ENCODE results near the gene SPAAR. TPM values are rescaled to one million over a fixed set of nuclear protein-coding genes. Genes with fewer than 3 reads are reported as not detected.
"Not testable (repeated sequence)": the region's sequence is repeated elsewhere in the genome, so short reads cannot be mapped to it uniquely, and the experiment has no call there.

Gene SPAAR, protein sequence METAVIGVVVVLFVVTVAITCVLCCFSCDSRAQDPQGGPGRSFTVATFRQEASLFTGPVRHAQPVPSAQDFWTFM
- total RNA-seq = 1.8 and 3.5 TPM in 2 replicates

DNA sequence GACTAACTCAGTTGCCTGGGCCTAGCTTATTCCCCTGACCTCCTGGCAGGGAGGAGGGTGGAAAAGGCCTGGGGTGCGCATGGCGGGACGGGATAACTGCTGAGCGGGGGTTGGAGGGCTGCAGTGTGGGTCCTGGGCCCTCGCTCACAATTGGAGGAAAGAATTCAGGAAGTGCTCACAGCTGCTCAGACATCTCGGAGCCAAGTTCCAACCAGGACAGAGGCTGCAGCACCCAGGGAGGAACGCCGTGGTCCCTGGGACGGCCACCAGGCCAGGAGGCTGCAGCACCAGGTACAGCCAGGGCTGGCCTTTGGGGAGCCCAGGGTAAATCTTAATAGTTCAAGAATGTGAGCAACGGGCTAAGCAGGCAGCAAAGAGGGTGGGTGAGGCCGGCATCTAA, at the start of gene SPAAR:
SPAAR (plus strand) TSS at position 217 of the 400 bp plus-strand sequence. CDS start 974 bp downstream, outside the sequence.
- peak in 1 of 2 donors; percentile 64 for DNase-seq (ENCODE audit: low read depth in 2 of 2)

DNA sequence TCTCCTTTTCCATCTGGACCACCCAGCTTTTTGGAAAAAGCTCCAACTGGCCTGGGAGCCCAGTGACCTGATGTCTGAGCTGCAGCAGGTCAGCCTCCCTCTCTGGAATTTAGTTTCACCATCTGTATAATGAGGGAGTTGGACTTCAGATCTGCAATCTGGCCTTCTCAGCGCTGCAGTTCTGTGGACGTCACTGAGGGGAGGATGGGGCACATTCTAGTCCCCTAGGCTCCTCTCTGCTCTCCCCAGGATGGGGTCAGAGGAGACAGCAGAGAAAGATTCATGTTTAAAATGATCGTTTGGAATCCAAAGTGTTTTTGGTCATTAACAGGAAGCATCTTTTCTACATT, 49.3 kb upstream of the SPAAR start:
- DNase-seq (ENCODE audit: low read depth in 2 of 2) = no peak

DNA sequence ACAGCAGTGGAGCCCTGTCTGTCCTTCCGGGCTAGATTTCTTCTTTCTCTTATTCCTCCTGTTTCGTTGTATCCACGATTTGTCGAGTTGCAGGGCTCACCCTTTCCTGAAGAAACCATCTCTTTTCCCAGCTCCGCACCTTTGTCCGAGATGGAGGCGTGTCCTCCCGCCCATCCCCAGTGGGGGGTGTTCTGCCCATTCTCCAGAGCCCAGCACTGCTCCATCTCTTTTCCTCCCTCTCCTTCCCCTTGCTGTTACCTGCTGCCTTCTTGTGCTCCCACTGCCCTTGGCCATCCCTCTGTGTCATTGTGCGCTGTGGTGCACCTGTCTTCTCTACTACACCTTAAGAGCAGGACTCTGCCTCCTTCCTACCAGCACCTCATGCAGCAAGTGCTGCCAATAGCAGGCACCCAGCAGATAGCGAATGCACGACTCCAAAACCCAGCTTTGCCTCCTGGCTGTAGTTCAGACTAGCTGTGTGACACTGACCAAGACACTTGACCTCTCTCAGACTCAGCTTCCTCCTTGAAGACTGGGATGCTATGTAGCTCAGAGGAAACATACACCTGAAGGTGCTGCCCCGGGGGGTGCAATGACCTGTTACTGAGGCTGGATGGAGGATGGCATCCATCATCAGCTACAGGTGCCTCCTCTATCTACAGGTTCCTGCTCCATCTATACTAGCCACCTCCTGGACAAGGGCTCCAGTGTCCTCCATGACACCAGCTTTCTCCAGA, 48.0 kb upstream of the SPAAR start:
- no peak for DNase-seq (ENCODE audit: low read depth in 2 of 2)

DNA sequence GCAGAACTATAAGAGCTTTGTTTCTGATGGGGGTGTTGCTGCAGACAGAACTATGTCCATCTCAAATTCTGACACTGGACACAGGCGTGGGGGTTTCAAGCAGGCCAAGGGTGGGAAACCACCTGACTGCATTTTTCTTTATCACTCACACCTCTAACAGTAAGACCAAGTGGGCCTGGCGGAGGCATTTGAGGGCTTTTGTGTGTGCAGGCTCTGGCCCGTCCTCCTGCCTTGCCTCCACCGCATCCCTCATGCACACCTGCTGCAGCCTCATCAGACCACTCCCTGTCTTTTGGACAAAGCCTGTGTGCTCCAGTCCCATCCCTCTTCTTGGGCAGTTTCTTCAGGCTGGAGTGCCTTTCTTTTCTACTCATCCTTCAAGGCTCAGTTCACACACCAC, 47.0 kb upstream of the SPAAR start:
- DNase-seq (ENCODE audit: low read depth in 2 of 2) = no peak

DNA sequence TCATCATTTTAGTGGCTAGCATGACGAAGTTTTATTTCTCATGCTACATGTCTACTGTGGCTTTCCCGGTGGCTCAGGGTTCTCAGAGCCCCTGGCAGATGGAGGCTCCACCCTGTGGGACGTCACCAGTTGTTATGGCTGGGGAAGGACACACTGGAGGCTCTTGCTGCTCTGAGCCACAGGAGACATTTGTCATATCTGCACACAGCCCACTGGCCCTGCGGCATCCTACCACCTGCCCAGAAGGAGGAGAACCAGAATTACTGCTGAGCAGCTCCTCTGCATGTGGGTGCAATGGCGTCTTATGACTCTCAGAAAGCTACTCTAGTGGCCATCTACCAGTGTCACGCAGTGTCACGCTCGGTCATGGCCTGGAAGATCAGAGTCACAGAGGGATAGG, 45.7 kb upstream of the SPAAR start:
- no peak for DNase-seq (ENCODE audit: low read depth in 2 of 2)

DNA sequence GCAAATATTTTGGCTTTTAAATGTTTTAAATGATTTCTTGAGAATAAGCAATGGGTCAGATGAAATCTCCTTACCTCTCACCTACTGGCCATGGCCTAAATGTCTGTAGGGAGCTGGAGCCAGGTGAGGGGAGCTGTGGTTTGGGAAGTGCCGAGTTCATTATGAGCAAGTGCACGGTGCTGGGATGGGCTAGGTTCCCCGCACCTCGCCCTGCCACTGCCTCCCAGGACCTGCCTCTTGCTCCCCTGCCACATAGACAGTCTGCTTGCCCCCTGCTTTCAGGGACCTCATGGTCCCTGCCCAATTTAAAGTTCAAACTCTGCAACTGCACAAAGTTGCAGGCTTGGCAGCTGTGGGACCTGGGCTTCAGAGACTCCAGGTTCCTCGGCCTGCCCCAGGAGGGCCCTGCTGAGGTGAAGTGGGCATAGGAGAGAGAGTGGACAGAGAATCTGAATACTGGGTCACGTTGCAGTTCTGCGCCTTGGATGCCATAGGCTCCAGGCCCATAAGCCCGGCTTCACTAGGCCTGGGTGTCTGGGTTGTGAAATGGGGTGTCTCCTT, 44.5 kb upstream of the SPAAR start:
- DNase-seq (ENCODE audit: low read depth in 2 of 2) = no peak

DNA sequence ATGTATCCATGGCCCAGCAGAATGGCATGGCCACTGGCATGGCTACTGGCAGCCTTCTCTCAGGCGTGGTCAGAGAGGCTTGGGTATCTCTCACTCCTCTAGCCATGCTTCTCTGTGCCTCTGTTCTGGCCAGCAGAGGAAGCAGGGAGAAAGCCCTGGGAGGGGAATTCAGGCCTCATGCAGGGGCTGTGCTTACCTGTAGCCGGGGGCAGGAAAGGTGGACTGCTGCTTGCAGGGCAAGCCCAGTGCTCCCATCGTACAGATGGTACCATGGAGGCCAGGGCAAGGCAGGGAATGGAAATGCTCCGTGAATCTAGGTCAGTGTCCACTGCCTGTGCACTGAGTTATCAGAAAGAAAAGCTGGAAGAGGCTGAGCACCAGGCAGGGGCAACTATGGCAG, 41.8 kb upstream of the SPAAR start:
- DNase-seq (ENCODE audit: low read depth in 2 of 2) = no peak

DNA sequence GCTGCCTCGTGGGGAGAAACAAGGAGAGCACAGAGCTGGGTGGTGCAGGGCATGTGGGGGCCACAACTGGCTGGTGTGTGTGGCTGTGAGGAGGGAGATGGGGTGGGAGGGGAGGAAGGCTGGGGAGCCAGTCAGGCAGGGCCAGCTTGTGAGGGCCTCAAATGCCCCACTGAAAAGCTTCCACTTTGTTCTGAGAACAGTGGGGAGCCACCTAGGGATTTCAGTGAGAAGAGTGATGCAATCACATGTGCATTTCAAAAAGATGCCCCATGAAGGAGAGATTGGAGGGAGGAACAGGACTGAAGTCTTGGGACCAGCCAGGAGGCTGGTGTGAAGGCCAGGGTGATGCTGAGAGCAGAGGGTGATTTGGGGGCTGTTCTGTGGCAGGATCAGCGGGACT, 40.4 kb upstream of the SPAAR start:
- DNase-seq (ENCODE audit: low read depth in 2 of 2) = no peak

DNA sequence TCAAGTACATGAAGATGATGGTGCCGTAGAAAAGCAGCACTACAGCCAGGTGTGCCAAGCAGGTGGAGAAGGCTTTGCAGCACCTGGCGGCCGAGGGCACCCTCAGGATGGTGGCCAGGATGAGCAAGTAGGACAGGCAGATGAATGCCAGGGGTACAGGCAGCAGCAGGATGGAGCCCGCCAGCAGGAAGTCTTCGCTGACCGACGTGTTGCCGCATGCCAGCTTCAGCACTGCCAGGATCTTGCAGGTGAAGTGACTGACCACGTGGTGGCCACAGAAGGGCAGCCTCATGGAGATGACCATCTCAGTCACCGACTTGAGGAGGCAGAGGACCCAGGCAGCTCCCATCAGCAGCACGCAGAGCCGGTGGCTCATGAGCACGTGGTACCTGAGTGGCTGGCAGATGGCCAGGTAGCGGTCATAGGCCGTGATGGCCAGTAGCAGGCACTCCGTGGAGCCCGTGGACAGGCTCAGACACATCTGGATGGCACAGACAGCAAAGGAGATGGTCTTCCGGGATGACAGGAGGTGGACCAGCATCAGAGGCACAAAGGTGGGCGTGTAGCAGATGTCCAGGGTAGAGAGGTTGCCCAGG, 39.6 kb upstream of the SPAAR start:
- no peak for DNase-seq (ENCODE audit: low read depth in 2 of 2)

DNA sequence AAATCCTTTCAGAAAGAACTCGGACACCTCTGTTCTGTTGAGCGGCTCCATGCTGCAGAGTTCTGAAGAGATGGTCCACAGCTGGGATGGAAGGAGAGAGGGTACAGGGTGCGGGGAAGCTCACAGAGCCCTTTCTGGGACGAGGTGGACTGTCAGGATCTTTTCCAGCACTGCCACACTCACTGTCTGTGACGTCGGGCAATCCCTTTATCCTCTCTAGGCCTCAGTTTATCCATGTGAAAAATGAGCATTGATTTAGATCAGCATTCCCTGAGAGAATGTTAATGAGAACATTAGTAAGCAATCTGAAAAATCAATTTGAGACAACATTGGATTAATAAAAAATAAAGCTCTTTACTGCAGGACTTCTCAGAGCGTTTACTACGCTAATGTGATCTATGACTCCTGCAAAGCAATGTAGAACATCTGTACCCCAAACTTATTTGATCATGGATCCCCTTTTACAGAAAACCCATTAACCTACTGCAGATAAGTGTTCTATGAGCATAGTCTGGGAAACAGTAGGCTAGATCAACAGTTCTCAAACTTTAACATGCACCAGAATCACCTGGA, 38.9 kb upstream of the SPAAR start, which contains the start of gene OR13J1:
OR13J1 (minus strand) TSS at position 51 of the 573 bp plus-strand sequence; CDS start at position 51, 0 bp downstream.
- no peak for DNase-seq (ENCODE audit: low read depth in 2 of 2)

DNA sequence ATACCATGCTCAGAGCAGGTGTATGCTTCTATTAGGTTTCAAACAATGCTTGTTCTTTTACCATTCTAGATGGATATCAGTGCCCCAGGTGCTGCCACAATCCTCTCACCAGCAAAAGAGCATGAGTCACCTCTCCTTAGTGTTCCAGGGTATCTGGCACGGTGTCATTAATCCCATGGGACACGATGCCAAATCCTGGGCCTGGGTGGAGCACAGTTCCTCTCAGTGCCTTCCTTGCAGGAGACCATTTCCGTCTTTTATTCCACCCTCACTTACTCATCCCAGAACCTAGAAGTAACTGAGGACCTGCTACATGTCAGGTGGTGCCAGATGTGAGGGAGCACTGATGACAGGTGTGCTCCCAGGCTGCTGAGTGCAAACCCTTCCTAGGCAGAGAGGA, 37.7 kb upstream of the SPAAR start:
- DNase-seq (ENCODE audit: low read depth in 2 of 2) = no peak

DNA sequence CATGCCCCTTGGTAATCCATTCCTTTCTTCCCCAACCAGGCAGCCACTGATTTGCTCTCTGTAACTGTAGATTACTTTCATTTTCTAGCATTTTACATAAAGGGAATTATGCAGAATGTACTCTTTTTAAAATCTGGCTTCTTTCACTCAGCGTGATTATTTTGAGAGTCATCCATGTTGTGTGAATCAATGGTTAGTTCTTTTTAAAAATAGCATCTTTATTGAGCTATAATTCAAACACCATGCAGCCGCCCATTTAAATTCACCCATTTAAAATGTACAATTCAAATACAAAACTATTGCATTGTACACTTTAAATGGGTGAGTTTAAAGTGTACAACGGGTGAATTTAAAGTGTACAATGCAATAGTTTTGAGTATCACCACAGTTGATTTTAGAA, 36.8 kb upstream of the SPAAR start:
- no peak for DNase-seq (ENCODE audit: low read depth in 2 of 2)

DNA sequence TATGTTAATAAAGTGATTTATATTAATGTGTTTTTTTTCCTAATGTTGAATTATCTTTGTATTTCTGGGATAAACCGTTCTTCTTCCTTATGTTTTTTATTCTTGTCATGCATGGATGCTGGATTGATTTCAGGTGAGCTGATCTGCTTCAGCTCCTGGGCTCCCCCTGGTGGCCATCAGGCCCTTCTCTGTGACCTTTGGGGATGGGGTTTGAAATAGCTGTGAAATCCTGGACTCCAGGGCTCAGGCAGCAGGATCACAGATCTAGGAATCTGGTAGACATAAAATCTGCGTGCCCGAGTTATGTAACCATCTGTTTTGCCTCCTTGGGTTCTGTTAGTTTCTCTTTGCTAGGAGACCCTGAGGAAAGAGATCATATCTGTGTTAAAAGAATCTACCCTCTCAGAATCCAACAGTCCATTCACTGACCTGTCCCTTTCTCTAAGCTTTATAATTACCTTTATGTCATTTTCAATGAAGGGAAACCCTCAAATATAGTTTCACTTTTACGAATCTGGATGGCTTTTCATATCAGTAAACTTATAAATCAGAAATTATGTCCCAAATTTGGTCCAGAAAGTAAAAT, 26.9 kb upstream of the SPAAR start:
- DNase-seq (ENCODE audit: low read depth in 2 of 2) = peak; percentile 74 to 85

DNA sequence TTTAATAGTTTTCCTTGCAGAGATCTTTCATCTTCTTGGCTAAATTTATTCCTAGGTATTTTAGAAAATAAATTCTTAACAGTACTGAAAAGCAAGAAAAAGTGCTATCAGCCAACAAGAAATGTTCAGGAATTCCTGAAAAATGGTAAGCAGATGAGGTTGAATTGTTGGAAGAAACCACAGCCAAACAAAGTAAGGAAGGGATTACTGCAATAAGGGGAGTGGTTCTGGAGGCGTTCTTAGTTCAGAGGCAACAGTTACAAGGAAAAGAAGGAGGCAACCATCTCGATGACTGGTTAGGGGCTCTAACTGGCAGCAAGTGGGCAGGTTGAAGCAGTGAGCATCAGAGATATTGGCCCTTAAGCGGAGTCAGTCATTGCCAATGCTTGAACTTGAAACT, 26.3 kb upstream of the SPAAR start:
- no peak for DNase-seq (ENCODE audit: low read depth in 2 of 2)

DNA sequence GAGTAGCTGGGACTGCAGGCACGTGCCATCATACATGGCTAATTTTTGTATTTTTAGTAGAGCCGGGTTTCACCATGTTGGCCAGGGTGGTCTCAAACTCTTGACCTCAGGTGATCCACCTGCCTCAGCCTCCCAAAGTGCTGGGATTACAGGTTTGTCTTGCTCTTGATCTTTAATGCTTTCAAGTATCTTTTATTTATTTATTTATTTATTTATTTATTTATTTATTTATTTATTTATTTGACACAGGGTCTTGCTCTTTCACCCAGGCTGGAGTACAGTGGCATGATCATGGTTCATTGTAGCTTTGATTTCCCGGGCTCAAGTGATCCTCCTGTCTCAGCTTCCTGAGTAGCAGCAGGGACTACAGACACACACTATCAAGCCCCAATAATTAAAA, 24.4 kb upstream of the SPAAR start:
- DNase-seq (ENCODE audit: low read depth in 2 of 2) = not testable (repeated sequence)

DNA sequence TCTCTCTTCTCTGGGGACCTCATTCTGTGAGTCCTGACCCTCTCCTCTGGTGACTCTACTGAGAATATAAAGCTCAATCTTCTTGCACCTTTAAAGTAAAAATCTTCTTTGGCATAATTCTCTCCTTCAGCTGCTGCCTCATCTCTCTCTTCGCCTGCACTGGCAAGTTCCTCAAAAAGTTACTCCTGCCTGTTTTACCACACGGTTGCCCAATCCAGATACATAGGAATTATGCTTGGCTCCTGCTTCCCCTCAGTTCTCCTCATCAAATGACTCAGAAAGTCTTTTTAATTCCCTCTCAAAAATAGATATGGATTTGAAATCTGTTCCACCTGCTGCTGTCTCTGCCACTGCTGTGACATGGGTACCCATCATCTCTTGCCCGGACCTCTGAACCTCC, 17.6 kb upstream of the SPAAR start:
- DNase-seq (ENCODE audit: low read depth in 2 of 2) = no peak

DNA sequence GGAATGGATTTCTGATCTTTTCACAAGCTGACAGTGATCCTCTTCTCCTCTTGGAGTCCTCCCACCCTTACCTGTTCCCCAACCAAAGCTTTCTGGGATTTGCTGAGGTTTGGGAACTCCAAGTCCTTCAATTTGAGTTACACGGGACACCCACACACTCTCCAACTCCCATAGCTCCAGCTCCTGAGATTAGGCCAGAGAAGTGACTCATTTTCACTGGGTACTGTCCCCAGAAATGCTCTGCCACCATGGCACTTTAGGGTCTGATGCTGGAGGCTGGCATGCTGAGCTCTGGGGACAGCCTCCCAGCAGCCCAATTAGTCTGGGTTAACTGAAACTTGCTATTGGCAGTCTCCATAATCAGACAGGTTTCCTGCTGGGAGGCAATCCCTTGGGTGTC, 17.2 kb upstream of the SPAAR start:
- no peak for DNase-seq (ENCODE audit: low read depth in 2 of 2)

DNA sequence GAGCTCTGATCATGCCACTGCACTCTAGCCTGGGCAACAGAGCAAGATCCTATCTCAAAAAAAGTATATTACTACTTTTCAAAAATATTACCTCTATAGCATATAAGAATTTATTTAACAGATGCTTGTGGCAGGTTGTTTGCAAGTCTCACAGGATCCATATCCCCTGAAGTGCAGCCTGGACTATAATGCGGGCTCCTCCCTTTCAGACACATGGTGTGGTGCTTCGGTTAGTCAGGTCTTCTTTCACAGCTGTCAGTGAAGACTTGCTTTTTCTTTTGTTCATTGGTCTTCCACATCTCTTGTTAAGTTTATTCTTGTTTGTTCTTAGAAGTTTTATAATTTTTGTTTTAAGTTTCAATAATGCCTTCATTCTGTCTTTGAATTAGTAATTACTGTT, 12.7 kb upstream of the SPAAR start:
- no peak for DNase-seq (ENCODE audit: low read depth in 2 of 2)

DNA sequence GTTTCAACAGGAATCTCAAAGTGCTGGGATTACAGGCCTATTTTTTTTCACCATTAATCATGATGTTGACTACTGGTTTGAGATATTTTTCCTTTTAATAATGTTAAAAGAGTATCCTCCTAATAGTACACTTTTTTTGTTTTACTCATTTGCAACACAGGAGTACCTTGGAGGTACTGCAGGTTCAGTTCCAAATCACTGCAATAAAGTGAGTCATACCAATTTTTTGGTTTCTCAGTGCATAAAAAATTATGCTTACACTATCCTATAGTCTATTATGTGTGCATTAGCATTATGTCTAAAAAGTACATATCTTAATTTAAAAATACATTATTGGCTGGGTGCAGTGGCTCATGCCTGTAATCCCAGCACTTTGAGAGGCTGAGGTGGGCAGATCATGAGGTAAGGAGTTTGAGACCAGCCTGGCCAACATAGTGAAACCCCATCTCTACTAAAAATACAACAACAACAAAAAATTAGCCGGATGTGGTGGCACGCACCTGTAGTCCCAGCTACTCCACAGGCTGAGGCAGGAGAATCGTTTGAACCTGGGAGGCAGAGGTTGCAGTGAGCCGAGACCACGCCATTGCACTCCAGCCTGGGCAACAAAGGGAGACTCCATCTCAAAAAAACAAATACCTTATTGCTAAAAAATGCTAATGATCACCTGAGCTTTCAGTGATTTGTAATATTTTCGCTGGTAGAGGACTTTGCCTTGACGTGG, 11.8 kb upstream of the SPAAR start:
- not testable (repeated sequence) for DNase-seq (ENCODE audit: low read depth in 2 of 2)

DNA sequence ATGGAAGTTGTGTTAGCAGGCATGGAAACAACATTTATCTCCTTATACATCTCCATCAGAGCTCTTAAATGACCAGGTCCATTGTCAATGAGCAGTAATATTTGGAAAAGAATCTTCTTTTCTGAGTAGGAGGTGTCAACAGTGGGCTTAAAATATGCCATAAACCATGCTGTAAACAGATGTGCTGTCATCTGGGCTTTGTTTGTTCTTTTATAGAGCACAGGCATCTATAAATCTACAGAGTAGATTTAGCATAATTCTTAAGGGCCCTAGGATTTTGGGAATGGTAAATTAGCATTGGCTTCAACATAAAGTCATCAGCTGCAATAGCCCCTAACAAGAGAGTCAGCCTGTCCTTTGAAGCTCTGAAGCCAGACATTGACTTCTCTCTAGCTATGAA, 11.0 kb upstream of the SPAAR start:
- DNase-seq (ENCODE audit: low read depth in 2 of 2) = no peak

DNA sequence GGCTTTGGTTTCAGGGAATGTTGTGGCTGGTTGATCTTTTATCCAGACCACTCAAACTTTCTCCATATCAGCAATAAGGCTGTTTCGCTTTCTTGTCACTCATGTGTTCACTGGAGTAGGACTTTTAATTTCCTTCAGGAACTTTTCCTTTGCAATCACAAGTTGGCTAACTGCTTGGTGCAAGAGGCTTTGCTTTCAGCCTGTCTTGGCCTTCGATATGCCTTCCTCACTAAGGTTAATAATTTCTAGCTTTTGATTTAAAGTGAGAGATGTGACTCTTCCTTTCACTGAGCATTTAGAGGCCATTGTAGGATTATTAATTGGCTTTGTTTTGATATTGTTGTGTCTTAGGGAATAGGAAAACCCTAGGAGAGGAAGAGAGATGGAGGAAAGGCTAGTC, 10.3 kb upstream of the SPAAR start:
- DNase-seq (ENCODE audit: low read depth in 2 of 2) = no peak

DNA sequence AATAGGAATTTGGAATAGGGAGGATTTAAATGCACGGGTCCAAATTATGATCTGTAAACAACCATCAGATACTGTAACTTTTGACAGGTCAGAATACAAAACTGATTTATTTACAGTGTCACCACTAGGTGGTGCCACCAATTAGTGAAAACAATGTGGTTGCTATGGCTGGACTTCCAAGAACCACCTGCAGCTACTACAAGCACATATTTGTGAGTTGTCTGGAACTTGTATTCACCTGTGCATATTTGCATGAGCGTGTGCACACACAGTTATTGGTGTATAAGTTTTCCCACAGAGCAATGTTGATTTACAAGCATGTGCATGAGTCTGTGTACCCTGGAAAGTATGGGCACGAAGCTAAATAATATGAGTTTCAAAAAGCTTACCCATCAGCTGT, 6.2 kb upstream of the SPAAR start:
- DNase-seq (ENCODE audit: low read depth in 2 of 2) = peak; percentile 75 to 81
